IPS-15b (cell line): ENCODE data around the gene STX4.

Experiments used
- H3K27me3 ChIP-seq: one replicate; pipeline ENCODE4 v1.6.1; 2013; ENCODE audit warnings: low read length; ENCODE audit not compliant: control insufficient read depth, insufficient read depth
- H3K36me3 ChIP-seq: one replicate; pipeline ENCODE4 v1.6.1; 2013; ENCODE audit warnings: low read length; ENCODE audit not compliant: control insufficient read depth, insufficient read depth
- H3K4me1 ChIP-seq: one replicate; pipeline ENCODE4 v1.6.1; 2013; ENCODE audit warnings: mild to moderate bottlenecking, low read length; ENCODE audit not compliant: control insufficient read depth, insufficient read depth
- H3K4me3 ChIP-seq: one replicate; pipeline ENCODE4 v1.5.1; 2013; ENCODE audit warnings: low read depth, low read length
- H3K9ac ChIP-seq: one replicate; pipeline ENCODE4 v1.6.1; 2013; ENCODE audit warnings: low read depth, mild to moderate bottlenecking, low read length
- H3K9me3 ChIP-seq: one replicate; pipeline ENCODE4 v1.6.1; 2013; ENCODE audit warnings: mild to moderate bottlenecking, low read length; ENCODE audit not compliant: control insufficient read depth, insufficient read depth

STX4 gene

DNA sequence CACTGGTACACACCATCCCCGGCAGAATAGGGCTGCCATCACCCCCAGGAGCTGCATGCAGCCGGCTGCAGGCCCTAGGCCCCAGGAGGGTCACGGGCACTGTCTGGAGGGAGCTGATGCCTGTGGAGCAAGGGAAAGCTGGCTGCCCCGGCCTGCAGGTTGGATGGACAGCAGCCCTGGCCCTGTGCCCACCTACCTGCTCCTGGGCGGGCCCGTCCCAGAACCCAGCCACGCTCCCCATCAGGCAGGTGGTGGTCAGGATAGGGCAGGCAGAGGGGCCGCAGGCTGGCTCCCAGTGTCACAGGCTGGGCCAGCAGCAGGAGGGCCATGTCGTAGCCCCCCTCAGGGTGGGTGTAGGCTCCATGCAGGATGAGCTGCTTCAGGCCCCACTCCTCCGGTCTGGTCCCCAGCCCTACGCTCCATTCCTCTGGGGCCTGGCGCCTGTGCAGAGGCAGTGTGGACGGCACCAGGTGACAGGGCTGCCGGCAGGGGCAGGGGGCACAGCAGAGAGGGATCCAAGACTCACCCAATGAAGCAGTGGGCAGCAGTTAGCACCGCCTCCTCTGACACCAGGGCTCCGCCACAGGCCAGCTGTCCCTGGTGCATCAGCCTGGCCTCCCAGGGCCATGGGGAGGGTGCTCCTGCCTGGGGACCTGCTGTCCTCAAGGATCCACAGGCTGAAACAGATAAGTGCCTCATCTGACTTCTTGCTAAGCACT is 51.4 kb downstream of the STX4 start:
- no peak overlapping the region for H3K9ac ChIP-seq
- H3K4me1 ChIP-seq, result no peaks in the 10 kb centered on the region
- H3K4me3 ChIP-seq, result no peak overlapping the region
- H3K27me3 ChIP-seq, result no peaks in the 10 kb centered on the region
- H3K36me3 ChIP-seq, result peaks cover 25% of the 10 kb centered on the region
- no peaks in the 10 kb centered on the region for H3K9me3 ChIP-seq

GRCh38 chr16:31085411-31085810 is 52.1 kb downstream of the STX4 start:
- H3K4me3 ChIP-seq, result no peak overlapping the region
- no peaks in the 10 kb centered on the region for H3K9me3 ChIP-seq
- H3K36me3 ChIP-seq, result peaks cover 20% of the 10 kb centered on the region
- H3K4me1 ChIP-seq, result no peaks in the 10 kb centered on the region
- no peak overlapping the region for H3K9ac ChIP-seq
- no peaks in the 10 kb centered on the region for H3K27me3 ChIP-seq

GRCh38 chr16:31085873-31086628 is 52.7 kb downstream of the STX4 start:
- Histone ChIP-seq H3K36me3 (peaks cover 20% of the 10 kb centered on the region), H3K27me3 (no peaks in the 10 kb centered on the region), H3K9ac (no peak overlapping the region), H3K4me3 (no peak overlapping the region), H3K9me3 (no peaks in the 10 kb centered on the region), H3K4me1 (no peaks in the 10 kb centered on the region)

DNA sequence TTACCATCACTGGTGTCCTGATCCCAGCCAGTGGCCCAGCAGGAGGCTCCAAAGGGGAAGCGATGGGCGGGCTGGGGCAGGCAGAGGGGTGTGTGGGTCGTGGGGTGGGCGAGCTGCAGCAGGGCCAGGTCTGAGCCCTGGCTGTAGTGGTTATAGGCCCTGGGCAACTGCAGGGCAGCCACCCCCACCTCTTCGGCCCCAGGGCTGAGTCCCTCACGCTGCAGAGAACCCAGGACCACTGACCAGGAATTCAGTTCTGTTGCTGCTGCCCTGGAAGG is 53.2 kb downstream of the STX4 start:
- no peak overlapping the region for H3K4me3 ChIP-seq
- no peaks in the 10 kb centered on the region for H3K9me3 ChIP-seq
- H3K4me1 ChIP-seq, result no peaks in the 10 kb centered on the region
- H3K9ac ChIP-seq, result no peak overlapping the region
- peaks cover 18% of the 10 kb centered on the region for H3K36me3 ChIP-seq
- no peaks in the 10 kb centered on the region for H3K27me3 ChIP-seq

- Histone ChIP-seq H3K4me1 (no peaks in the 10 kb centered on the region), H3K9me3 (no peaks in the 10 kb centered on the region), H3K36me3 (peaks cover 10% of the 10 kb centered on the region), H3K27me3 (no peaks in the 10 kb centered on the region), H3K4me3 (no peak overlapping the region), H3K9ac (no peak overlapping the region)
These were observed 54.1 kb downstream of the STX4 start for GRCh38 chr16:31087481-31087880.

GRCh38 chr16:31087971-31088370 is 54.6 kb downstream of the STX4 start:
- Histone ChIP-seq H3K27me3 (no peaks in the 10 kb centered on the region), H3K4me3 (no peak overlapping the region), H3K4me1 (no peaks in the 10 kb centered on the region), H3K9me3 (no peaks in the 10 kb centered on the region), H3K9ac (no peak overlapping the region), H3K36me3 (peaks cover 10% of the 10 kb centered on the region)

GRCh38 chr16:31088459-31089183 is 55.3 kb downstream of the STX4 start, which contains the start of gene PRSS53:
Gene PRSS53 (minus strand): TSS chr16:31088943. CDS start chr16:31088809, 134 bp downstream.
- Histone ChIP-seq H3K27me3 (no peaks in the 10 kb centered on the region), H3K9me3 (no peaks in the 10 kb centered on the region), H3K36me3 (peaks cover 10% of the 10 kb centered on the region), H3K9ac (no peak within 1 kb of the TSS), H3K4me3 (no peak within 1 kb of the TSS), H3K4me1 (no peaks in the 10 kb centered on the region)

- Histone ChIP-seq H3K27me3 (no peaks in the 10 kb centered on the region), H3K4me1 (no peaks in the 10 kb centered on the region), H3K4me3 (no peak overlapping the region), H3K36me3 (peaks cover 10% of the 10 kb centered on the region), H3K9ac (no peak overlapping the region), H3K9me3 (no peaks in the 10 kb centered on the region)
These were observed 55.8 kb downstream of the STX4 start for GRCh38 chr16:31089199-31089598.
